Uterus (tissue), 4 donors: ENCODE measurements around the gene PERM1. TPM values are rescaled to one million over a fixed set of nuclear protein-coding genes. Genes with fewer than 3 reads are reported as not detected.

ENCODE experiments used
- DNase-seq, 2 donors: peaks; one replicate each; pipeline ENCODE4 v3.0.0-alpha.2; 2019 to 2020
- H3K27ac ChIP-seq, 2 donors: fragments of 200-600 bp; sonication (generic); 1 replicate in 1 of 2; 2 replicates in 1 of 2; pipeline ENCODE4 v1.5.1; 2016 to 2018
- H3K27me3 ChIP-seq, 2 donors: fragments of 200-600 bp; sonication (generic); one replicate each; pipeline ENCODE4 v1.5.1; 2018 to 2019; ENCODE audit warnings: control low read depth in 1 of 2
- H3K36me3 ChIP-seq, 2 donors: fragments of 200-600 bp; sonication (generic); one replicate each; pipeline ENCODE4 v1.5.1; 2019; ENCODE audit warnings: control low read depth in 1 of 2
- H3K4me1 ChIP-seq, 2 donors: fragments of 200-600 bp; sonication (generic); one replicate each; pipeline ENCODE4 v1.5.1; 2018 to 2019; ENCODE audit warnings: control low read depth in 1 of 2
- H3K4me3 ChIP-seq, 2 donors: fragments of 200-600 bp; sonication (generic); 1 replicate in 1 of 2; 2 replicates in 1 of 2; pipeline ENCODE4 v1.5.1; 2018 to 2019; ENCODE audit warnings: mild to moderate bottlenecking in 1 of 2
- H3K9me3 ChIP-seq, 2 donors: fragments of 200-600 bp; sonication (generic); one replicate each; pipeline ENCODE4 v1.5.1; 2019; ENCODE audit warnings: control low read depth in 1 of 2
- POLR2A ChIP-seq, 2 donors: fragments of 450-650 bp; IDR thresholded peaks; one replicate each; pipeline ENCODE4 v1.6.1; 2016; ENCODE audit warnings: antibody characterized with exemption in 2 of 2, mild to moderate bottlenecking in 1 of 2, moderate library complexity in 1 of 2
- intact Hi-C: fragments of 100-400 bp; cut with DNase I; formaldehyde crosslinking; loops from one replicate; pipeline ENCODE4 v1.15.1; 2023; ENCODE audit warnings: low total_unique reads
- total RNA-seq, 4 donors: library from RNA; depleted of rRNA in 3 of 4; stranded (reverse); fragments of >200 nt in 3 of 4; gene quantifications; one replicate each; pipeline versions ENCODE4 v1.1.0 to v1.2.4, GENCODE V29; 2014 to 2023
- TF ChIP-seq, protein P1 (sequence below), 4 experiments: fragments of 200-600 bp in 2 of 4; fragments of 450-650 bp in 2 of 4; sonication (generic) in 2 of 4; IDR thresholded peaks; one replicate each; pipeline ENCODE4 v1.5.1; 2016 to 2019; ENCODE audit warnings: antibody characterized with exemption in 4 of 4, mild to moderate bottlenecking in 2 of 4, moderate library complexity in 1 of 4
- donor health status: DM: yes; HTN: yes; CAD: no.

Gene PERM1
- total RNA-seq, 4 donors from 2014 or later, result 2.3 TPM; not detected in 3

DNA sequence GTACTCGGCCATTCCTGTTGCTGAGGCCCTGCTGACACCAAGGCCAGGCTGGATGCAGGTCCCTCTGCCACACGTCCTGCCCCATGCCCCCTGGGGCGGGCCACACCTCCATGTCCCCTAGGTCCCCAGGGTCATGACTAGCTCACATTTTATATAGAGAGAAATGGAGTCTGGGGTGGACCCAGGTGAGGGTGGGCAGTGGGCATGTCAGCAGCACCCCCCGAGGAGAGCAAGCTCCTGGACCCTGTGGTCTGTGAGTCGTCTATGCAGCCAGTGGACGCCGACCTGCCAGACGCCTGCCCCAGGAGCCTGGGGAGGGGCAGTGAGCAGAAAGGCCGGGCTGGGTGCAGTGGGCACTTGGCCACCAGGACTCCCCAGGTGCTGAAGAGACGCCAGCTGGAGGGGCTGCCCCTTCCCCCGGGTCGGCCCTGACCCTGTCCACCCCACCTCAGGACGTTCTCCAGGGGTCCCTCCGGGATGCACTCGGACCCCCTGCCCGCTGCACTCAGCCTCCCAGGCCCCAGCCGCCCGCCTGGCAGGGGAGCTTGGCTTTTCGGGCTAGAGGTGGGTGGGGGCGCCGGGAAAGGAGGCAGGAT lies 42.3 kb downstream of the PERM1 start:
- Histone ChIP-seq H3K27me3 (no peaks in the 10 kb centered on the region), H3K4me3 (peak overlapping the region in 1 of 2 donors; percentile 20), H3K27ac (peak overlapping the region in 1 of 2 donors; percentile 38), H3K9me3 (no peaks in the 10 kb centered on the region), H3K36me3 (no peaks in the 10 kb centered on the region), H3K4me1 (peaks cover 0 to 39% of the 10 kb centered on the region in 2 donors)
- TF ChIP-seq POLR2A (IDR thresholded peaks at IDR 0.05), result no peak
- TF ChIP-seq, protein P1, sequence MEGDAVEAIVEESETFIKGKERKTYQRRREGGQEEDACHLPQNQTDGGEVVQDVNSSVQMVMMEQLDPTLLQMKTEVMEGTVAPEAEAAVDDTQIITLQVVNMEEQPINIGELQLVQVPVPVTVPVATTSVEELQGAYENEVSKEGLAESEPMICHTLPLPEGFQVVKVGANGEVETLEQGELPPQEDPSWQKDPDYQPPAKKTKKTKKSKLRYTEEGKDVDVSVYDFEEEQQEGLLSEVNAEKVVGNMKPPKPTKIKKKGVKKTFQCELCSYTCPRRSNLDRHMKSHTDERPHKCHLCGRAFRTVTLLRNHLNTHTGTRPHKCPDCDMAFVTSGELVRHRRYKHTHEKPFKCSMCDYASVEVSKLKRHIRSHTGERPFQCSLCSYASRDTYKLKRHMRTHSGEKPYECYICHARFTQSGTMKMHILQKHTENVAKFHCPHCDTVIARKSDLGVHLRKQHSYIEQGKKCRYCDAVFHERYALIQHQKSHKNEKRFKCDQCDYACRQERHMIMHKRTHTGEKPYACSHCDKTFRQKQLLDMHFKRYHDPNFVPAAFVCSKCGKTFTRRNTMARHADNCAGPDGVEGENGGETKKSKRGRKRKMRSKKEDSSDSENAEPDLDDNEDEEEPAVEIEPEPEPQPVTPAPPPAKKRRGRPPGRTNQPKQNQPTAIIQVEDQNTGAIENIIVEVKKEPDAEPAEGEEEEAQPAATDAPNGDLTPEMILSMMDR (IDR thresholded peaks at IDR 0.05), result no peak
- intact Hi-C loops, result no loop called here
- DNase-seq, result no peak

DNA sequence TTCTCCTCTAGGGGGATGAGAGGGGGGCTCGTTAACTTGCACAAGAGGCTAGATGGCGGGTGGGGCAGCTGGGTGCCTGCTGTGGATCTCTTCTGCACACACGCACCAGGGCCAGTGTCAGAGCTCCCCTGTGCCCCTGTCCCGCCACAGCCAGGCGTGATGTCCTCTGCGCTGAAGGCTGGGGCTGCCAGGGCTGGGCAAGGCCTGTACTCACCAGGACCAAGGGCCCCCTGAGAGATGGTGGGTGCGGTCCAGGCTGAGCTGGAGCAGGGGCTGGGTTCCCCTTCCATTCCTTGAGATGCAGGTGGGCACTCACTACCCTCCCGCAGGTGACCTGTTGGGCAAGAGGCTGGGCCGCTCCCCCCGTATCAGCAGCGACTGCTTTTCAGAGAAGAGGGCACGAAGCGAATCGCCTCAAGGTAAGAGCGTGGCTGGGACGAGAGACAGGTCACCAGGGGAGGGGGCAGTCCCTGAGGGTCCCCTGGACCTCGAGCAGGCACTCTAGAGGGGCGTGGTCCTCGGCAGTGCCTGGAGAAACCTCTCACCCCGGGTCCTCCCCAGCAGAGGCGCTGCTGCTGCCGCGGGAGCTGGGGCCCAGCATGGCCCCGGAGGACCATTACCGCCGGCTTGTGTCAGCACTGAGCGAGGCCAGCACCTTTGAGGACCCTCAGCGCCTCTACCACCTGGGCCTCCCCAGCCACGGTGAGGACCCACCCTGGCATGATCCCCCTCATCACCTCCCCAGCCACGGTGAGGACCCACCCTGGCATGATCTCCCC lies 43.0 kb downstream of the PERM1 start:
- peaks cover 0 to 39% of the 10 kb centered on the region in 2 donors for H3K4me1 ChIP-seq
- H3K27ac ChIP-seq, result no peak overlapping the region
- intact Hi-C loops, result no loop called here

GRCh38 chr1:938088-938683 lies 43.7 kb downstream of the PERM1 start:
- peak; percentile 52 to 64 for DNase-seq
- H3K4me3 ChIP-seq, result no peak overlapping the region
- TF ChIP-seq, protein P1 (IDR thresholded peaks at IDR 0.05), result peak; percentile 27 to 83 (median 56)
- no peak for TF ChIP-seq POLR2A (IDR thresholded peaks at IDR 0.05)
- intact Hi-C loops, result no loop called here
- no peak overlapping the region for H3K27ac ChIP-seq
- no peaks in the 10 kb centered on the region for H3K9me3 ChIP-seq
- no peaks in the 10 kb centered on the region for H3K27me3 ChIP-seq
- peaks cover 0 to 33% of the 10 kb centered on the region in 2 donors for H3K4me1 ChIP-seq
- H3K36me3 ChIP-seq, result no peaks in the 10 kb centered on the region

More for the DNA sequence above, 43.0 kb downstream of the PERM1 start:
- Histone ChIP-seq H3K4me3 (no peak overlapping the region), H3K9me3 (no peaks in the 10 kb centered on the region), H3K36me3 (no peaks in the 10 kb centered on the region), H3K27me3 (no peaks in the 10 kb centered on the region)
- no peak for DNase-seq
- TF ChIP-seq POLR2A (IDR thresholded peaks at IDR 0.05), result no peak
- TF ChIP-seq, protein P1 (IDR thresholded peaks at IDR 0.05), result no peak

DNA sequence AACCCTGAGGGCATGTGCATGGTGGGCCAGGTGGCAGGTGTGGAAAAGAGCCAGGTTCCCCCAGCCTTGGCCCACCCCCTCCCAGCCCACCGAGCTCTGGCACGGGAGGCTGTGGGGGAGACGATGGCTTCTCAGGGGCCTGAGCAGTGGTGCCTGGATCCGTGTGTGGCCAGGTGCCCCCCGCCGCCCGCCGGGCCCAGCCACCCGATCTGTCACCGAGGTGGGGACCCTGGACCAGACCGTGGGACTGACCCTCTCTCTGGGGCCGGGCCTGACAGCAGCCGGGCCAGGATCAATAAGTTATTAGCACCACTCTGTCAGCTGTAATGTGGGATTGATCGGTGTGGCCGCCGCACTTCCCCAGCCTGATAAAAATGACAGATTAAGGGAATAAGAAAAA lies 44.4 kb downstream of the PERM1 start:
- no peak overlapping the region for H3K4me3 ChIP-seq
- no peak for TF ChIP-seq POLR2A (IDR thresholded peaks at IDR 0.05)
- TF ChIP-seq, protein P1 (IDR thresholded peaks at IDR 0.05), result no peak
- H3K27me3 ChIP-seq, result no peaks in the 10 kb centered on the region
- no peaks in the 10 kb centered on the region for H3K36me3 ChIP-seq
- intact Hi-C loops, result no loop called here
- DNase-seq, result no peak
- peaks cover 0 to 27% of the 10 kb centered on the region in 2 donors for H3K4me1 ChIP-seq
- no peak overlapping the region for H3K27ac ChIP-seq
- no peaks in the 10 kb centered on the region for H3K9me3 ChIP-seq
